GM12878 (cell line): ENCODE data around the gene MYOC. TPM values are rescaled to one million over a fixed set of nuclear protein-coding genes. Genes with fewer than 3 reads are reported as not detected.

ENCODE experiments used
- ATAC-seq: fragments of 200-7000 bp; cut with Tn5 transposase; 3 replicates; pipeline ENCODE4 v1.9.1; 2020; ENCODE audit warnings: mild to moderate bottlenecking, moderate library complexity
- BruUV-seq: library from RNA; stranded (reverse); fragments of 400-500 nt; replicated peaks from 2 replicates; lab custom pipeline; 2021; lab: Mats Ljungman, UMichigan
- CTCF ChIA-PET: fragments of 300-600 bp; sonication (Branson Sonifier 250); formaldehyde crosslinking; extraction: SDS; loops from one replicate; lab custom pipeline; 2021; ENCODE audit warnings: inconsistent platforms; lab: Yijun Ruan, JAX
- POLR2A ChIA-PET: fragments of 350-600 bp; formaldehyde crosslinking; extraction: SDS; loops from one replicate; lab custom pipeline; 2021; ENCODE audit warnings: inconsistent platforms; lab: Charles Lee
- RAD21 ChIA-PET: fragments of 300-600 bp; sonication (Branson Sonifier 250); formaldehyde crosslinking; loops from one replicate; lab custom pipeline; 2023; ENCODE audit warnings: antibody characterized with exemption; ENCODE audit not compliant: unreplicated experiment; lab: Charles Lee
- SMC1A ChIA-PET: fragments of 300-600 bp; sonication (Branson Sonifier 250); formaldehyde crosslinking; loops from one replicate; lab custom pipeline; 2023; ENCODE audit not compliant: unreplicated experiment, uncharacterized antibody; lab: Charles Lee
- DNase-seq: peaks from one replicate; pipeline ENCODE4 v3.0.0-alpha.2; 2011; ENCODE audit warnings: low read depth, low spot score
- FAIRE-seq: peaks from 3 replicates; lab custom pipeline; 2011; peaks lifted over from hg19 to GRCh38; lab: Jason Lieb, UNC
- H2AFZ ChIP-seq: 2 replicates; pipeline ENCODE4 v1.6.0; 2011; ENCODE audit warnings: low read depth, low read length, control low read depth; ENCODE audit not compliant: control insufficient read depth
- H3K27ac ChIP-seq: 2 replicates; pipeline ENCODE4 v1.5.1; 2011; ENCODE audit warnings: control low read depth; ENCODE audit not compliant: control insufficient read depth, insufficient read depth
- H3K27me3 ChIP-seq, 2 experiments: replicated peaks in 1 of 2; 2 replicates each; pipeline versions ENCODE4 v1.6.0 to v1.6.1; 2011; ENCODE audit warnings: low read length in 1 of 2; ENCODE audit not compliant: control insufficient read depth in 2 of 2, insufficient read depth in 2 of 2
- H3K36me3 ChIP-seq, 2 experiments: 2 replicates each; pipeline ENCODE4 v1.5.1; 2011; ENCODE audit warnings: low read length in 1 of 2; ENCODE audit not compliant: control insufficient read depth in 2 of 2, insufficient read depth in 2 of 2
- H3K4me1 ChIP-seq: 2 replicates; pipeline ENCODE4 v1.6.1; 2011; ENCODE audit warnings: mild to moderate bottlenecking, low read length, moderate library complexity, mixed read lengths; ENCODE audit not compliant: control insufficient read depth, insufficient read depth
- H3K4me2 ChIP-seq: 2 replicates; pipeline ENCODE4 v1.6.0; 2011; ENCODE audit warnings: control low read depth; ENCODE audit not compliant: control insufficient read depth, insufficient read depth
- H3K4me3 ChIP-seq: fragments of 200-600 bp; sonication (generic); 2 replicates; pipeline ENCODE4 v1.5.1; 2016
- H3K79me2 ChIP-seq: 2 replicates; pipeline ENCODE4 v1.6.0; 2011; ENCODE audit warnings: low read length; ENCODE audit not compliant: control insufficient read depth, insufficient read depth
- H3K9ac ChIP-seq: 2 replicates; pipeline ENCODE4 v1.8.0; 2011; ENCODE audit warnings: low read length, control low read depth, mixed read lengths; ENCODE audit not compliant: control insufficient read depth, insufficient read depth
- H3K9me3 ChIP-seq: replicated peaks from 3 replicates; pipeline ENCODE4 v1.5.1; 2011; ENCODE audit warnings: mild to moderate bottlenecking, low read length; ENCODE audit not compliant: control insufficient read depth, insufficient read depth
- H4K20me1 ChIP-seq: 2 replicates; pipeline ENCODE4 v1.6.0; 2011; ENCODE audit not compliant: control insufficient read depth, insufficient read depth
- BHLHE40 ChIP-seq, 2 experiments: fragments of 450-650 bp in 1 of 2; IDR thresholded peaks; 2 replicates each; pipeline ENCODE4 v1.6.1; 2011 to 2017; ENCODE audit warnings: low read depth in 2 of 2, borderline replicate concordance in 1 of 2, improper control_type of control experiment in 1 of 2, low read length in 1 of 2, mild to moderate bottlenecking in 1 of 2
- MTA2 ChIP-seq: fragments of 450-650 bp; IDR thresholded peaks from 2 replicates; pipeline ENCODE4 v1.6.1; 2016; ENCODE audit warnings: low read depth, mild to moderate bottlenecking, moderate library complexity
- RAD21 ChIP-seq: IDR thresholded peaks from 2 replicates; pipeline ENCODE4 v1.6.1; 2011; ENCODE audit warnings: mild to moderate bottlenecking, low read depth, low read length, moderate library complexity; ENCODE audit not compliant: insufficient read depth
- RELA ChIP-seq: fragments of 450-650 bp; IDR thresholded peaks from 2 replicates; pipeline ENCODE4 v1.8.0; 2014; ENCODE audit warnings: borderline replicate concordance; ENCODE audit not compliant: partially characterized antibody
- RUNX3 ChIP-seq: IDR thresholded peaks from 2 replicates; pipeline ENCODE4 v1.6.1; 2012; ENCODE audit warnings: low read length, inconsistent platforms
- TAF1 ChIP-seq: IDR thresholded peaks from 2 replicates; pipeline ENCODE4 v1.6.1; 2011; ENCODE audit warnings: mild to moderate bottlenecking, low read depth, low read length, borderline replicate concordance
- WGBS: methylation state at CpG from one replicate; pipeline ENCODE4 v1.1.6; 2016; ENCODE audit warnings: low lambda C conversion rate; ENCODE audit not compliant: insufficient replicate concordance, insufficient coverage; ENCODE audit errors: missing lambda C conversion rate; 5-methylcytosine and 5-hydroxymethylcytosine counted together
- in situ Hi-C: fragments of 300-500 bp; cut with MboI; formaldehyde crosslinking; loops from 9 replicates; pipeline ENCODE4 v1.14.3; 2018; ENCODE audit warnings: mixed read lengths
- intact Hi-C: fragments of 100-400 bp; cut with micrococcal nuclease; formaldehyde crosslinking; loops from one replicate; pipeline ENCODE4 v1.14.2; 2022; ENCODE audit not compliant: unreplicated experiment
- polyA plus RNA-seq, 11 experiments: library from polyadenylated mRNA; depleted of rRNA in 4 of 11; unstranded in 6 of 11; stranded (reverse) in 5 of 11; fragments of >200 nt; fragmentation: Nextera tagmentation in 4 of 11; fragmentation: Illumina TruSeq in 1 of 11; extraction: Ambion mirVana in 4 of 11; extraction: Trizol in 1 of 11; gene quantifications; 1 replicate in 1 of 11; 2 replicates in 10 of 11; pipeline versions ENCODE4 v1.2.1 to v1.2.3, GENCODE V29; 2011 to 2016; ENCODE audit warnings: inconsistent platforms in 2 of 11, missing spikeins in 2 of 11, low read depth in 1 of 11
- total RNA-seq, 4 experiments: library from RNA; depleted of rRNA in 3 of 4; stranded (reverse); fragments of >200 nt in 3 of 4; fragmentation: Illumina TruSeq in 1 of 4; extraction: Trizol in 1 of 4; gene quantifications; 2 replicates each; pipeline versions ENCODE4 v1.2.1 to v1.2.3, GENCODE V29; 2013 to 2021
- TF ChIP-seq, protein P1 (sequence below): IDR thresholded peaks from 2 replicates; pipeline ENCODE4 v1.6.1; 2011; ENCODE audit warnings: borderline replicate concordance, low read depth, mild to moderate bottlenecking, moderate library complexity, mixed read lengths, low read length; ENCODE audit not compliant: insufficient read depth; ENCODE audit errors: extremely low read length
- TF ChIP-seq, protein P2 (sequence below): fragments of 450-650 bp; formaldehyde crosslinking; IDR thresholded peaks from 2 replicates; pipeline ENCODE4 v1.4.0; 2022; ENCODE audit warnings: mild to moderate bottlenecking, moderate library complexity

Gene MYOC
- total and polyA plus RNA-seq, 10 of the 15 experiments (the other 5 are each of a cell fraction or from before 2014, with no cell fraction given) = not detected

DNA sequence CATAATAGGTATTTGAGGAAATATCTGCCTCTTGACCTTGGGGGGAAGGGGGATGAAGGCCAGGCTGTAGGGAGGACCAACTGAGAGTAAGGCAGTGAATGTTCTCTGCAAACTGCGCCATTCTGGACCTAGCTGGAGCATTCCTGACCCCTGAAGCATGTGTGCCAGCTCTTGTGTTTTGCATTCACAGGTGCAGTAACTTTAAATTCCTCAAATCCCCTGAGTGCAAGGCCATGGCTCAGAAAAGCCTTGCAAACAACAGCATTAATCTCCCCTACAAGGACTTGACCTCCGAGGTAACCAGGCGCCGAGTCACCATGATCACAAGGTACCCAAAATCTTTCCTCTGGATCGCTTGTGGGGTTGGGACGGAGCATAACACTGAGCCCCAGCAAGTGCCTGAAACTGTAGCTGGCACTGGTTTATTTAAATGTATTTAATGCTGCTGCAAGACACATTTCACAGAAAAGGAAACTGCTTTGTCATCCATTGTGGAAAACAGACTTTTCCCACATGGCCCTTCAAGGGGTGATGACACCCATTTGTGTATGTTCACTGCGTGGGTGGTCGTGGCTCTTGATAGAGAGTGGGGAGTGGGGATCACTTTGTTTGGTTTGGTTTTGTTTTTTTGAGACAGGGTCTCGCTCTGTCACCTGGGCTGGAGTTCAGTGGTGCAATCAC lies 28.7 kb downstream of the MYOC start:
- no peaks in the 10 kb centered on the region for H3K79me2 ChIP-seq
- no peak overlapping the region for H2AFZ ChIP-seq
- ChIA-PET SMC1A (interaction anchor here (1.9 to 6.0 kb wide), 6 partner anchors 12 to 132 kb away, joined by 5 to 37 read pairs (median 10); no protein-coding TSS in a partner anchor), CTCF (interaction anchor here (1.2 to 5.9 kb wide), 3 partner anchors 21 to 93 kb away, joined by 3 to 38 read pairs (median 3); no protein-coding TSS in a partner anchor), POLR2A (interaction anchor here (0.9 to 4.3 kb wide), 3 partner anchors 13 to 26 kb away, joined by 3 to 13 read pairs (median 3); no protein-coding TSS in a partner anchor), RAD21 (interaction anchor here (1.2 to 3.0 kb wide), 2 partner anchors 22 to 25 kb away, joined by 3 to 22 read pairs; no protein-coding TSS in a partner anchor)
- no peak for FAIRE-seq
- peaks cover 6% of the 10 kb centered on the region; the same call in 1 of the 2 replicates for H3K4me1 ChIP-seq
- H4K20me1 ChIP-seq = no peaks in the 10 kb centered on the region
- H3K9me3 ChIP-seq = no peaks in the 10 kb centered on the region
- no peak overlapping the region for H3K27ac ChIP-seq
- in situ Hi-C loops (no loop called here), intact Hi-C loops (no loop called here)
- ATAC-seq = no peak
- no peaks in the 10 kb centered on the region for H3K27me3 ChIP-seq
- no TSS peak for BruUV-seq
- TF ChIP-seq RUNX3 (no peak), BHLHE40 (IDR thresholded peaks at IDR 0.05; ENCODE audit: borderline replicate concordance in 1 of 2, low read depth in 2 of 2, low read length in 1 of 2) (no peak), MTA2 (no peak), RELA (no peak), RAD21 (no peak), TAF1 (no peak)
- TF ChIP-seq, protein P1, sequence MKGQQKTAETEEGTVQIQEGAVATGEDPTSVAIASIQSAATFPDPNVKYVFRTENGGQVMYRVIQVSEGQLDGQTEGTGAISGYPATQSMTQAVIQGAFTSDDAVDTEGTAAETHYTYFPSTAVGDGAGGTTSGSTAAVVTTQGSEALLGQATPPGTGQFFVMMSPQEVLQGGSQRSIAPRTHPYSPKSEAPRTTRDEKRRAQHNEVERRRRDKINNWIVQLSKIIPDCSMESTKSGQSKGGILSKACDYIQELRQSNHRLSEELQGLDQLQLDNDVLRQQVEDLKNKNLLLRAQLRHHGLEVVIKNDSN = no peak
- TF ChIP-seq, protein P2, sequence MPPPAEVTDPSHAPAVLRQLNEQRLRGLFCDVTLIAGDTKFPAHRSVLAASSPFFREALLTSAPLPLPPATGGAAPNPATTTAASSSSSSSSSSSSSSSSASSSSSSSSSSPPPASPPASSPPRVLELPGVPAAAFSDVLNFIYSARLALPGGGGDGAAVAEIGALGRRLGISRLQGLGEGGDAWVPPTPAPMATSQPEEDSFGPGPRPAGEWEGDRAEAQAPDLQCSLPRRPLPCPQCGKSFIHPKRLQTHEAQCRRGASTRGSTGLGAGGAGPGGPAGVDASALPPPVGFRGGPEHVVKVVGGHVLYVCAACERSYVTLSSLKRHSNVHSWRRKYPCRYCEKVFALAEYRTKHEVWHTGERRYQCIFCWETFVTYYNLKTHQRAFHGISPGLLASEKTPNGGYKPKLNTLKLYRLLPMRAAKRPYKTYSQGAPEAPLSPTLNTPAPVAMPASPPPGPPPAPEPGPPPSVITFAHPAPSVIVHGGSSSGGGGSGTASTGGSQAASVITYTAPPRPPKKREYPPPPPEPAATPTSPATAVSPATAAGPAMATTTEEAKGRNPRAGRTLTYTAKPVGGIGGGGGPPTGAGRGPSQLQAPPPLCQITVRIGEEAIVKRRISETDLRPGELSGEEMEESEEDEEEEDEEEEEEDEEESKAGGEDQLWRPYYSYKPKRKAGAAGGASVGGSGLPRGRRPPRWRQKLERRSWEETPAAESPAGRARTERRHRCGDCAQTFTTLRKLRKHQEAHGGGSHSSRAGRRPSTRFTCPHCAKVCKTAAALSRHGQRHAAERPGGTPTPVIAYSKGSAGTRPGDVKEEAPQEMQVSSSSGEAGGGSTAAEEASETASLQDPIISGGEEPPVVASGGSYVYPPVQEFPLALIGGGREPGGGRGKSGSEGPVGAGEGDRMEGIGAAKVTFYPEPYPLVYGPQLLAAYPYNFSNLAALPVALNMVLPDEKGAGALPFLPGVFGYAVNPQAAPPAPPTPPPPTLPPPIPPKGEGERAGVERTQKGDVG (CRISPR knock-in tag) = no peak
- WGBS = 44% methylated on average over 9 of the region's 9 CpGs
- no peak for DNase-seq
- no peak overlapping the region for H3K4me2 ChIP-seq
- H3K9ac ChIP-seq = no peak overlapping the region
- no peak overlapping the region for H3K4me3 ChIP-seq
- no peaks in the 10 kb centered on the region for H3K36me3 ChIP-seq
